A673 (cell line): Measurements from ENCODE around the gene RARRES2. TPM values are rescaled to one million over a fixed set of nuclear protein-coding genes. Genes with fewer than 3 reads are reported as not detected.

ENCODE experiments used
- BruUV-seq: library from RNA; stranded (reverse); fragments of 400-500 nt; replicated peaks from 2 replicates; lab custom pipeline; 2021; lab: Mats Ljungman, UMichigan
- CTCF ChIA-PET: fragments of 300-600 bp; sonication (Branson Sonifier 250); formaldehyde crosslinking; loops from one replicate; lab custom pipeline; 2022; ENCODE audit warnings: antibody characterized with exemption; lab: Charles Lee
- POLR2A ChIA-PET: fragments of 300-600 bp; sonication (Branson Sonifier 250); formaldehyde crosslinking; loops from one replicate; lab custom pipeline; 2022; ENCODE audit warnings: antibody characterized with exemption; ENCODE audit not compliant: low non-redundant PET; lab: Charles Lee
- DNase-seq: peaks from one replicate; pipeline ENCODE4 v3.0.0-alpha.2; 2015; ENCODE audit warnings: low spot score
- H3K27ac ChIP-seq: fragments of 200-600 bp; sonication (generic); 2 replicates; pipeline ENCODE4 v1.5.1; 2016; ENCODE audit warnings: mixed run types, low read depth, mild to moderate bottlenecking, mixed read lengths, antibody characterized with exemption, low read length; ENCODE audit not compliant: poor library complexity, severe bottlenecking
- H3K27me3 ChIP-seq: fragments of 200-600 bp; sonication (generic); replicated peaks from 2 replicates; pipeline ENCODE4 v1.6.1; 2017; ENCODE audit warnings: mixed run types, low read depth, mild to moderate bottlenecking, mixed read lengths, antibody characterized with exemption, low read length; ENCODE audit not compliant: insufficient read depth, poor library complexity
- H3K36me3 ChIP-seq: fragments of 200-600 bp; sonication (generic); 2 replicates; pipeline ENCODE4 v1.6.1; 2016; ENCODE audit warnings: mixed run types, mild to moderate bottlenecking, mixed read lengths, antibody characterized with exemption, low read length; ENCODE audit not compliant: insufficient read depth, poor library complexity, severe bottlenecking
- H3K4me1 ChIP-seq: fragments of 200-600 bp; sonication (generic); 2 replicates; pipeline ENCODE4 v1.6.1; 2017; ENCODE audit warnings: mixed run types, mild to moderate bottlenecking, mixed read lengths, antibody characterized with exemption, low read length; ENCODE audit not compliant: insufficient read depth, poor library complexity, severe bottlenecking
- H3K4me3 ChIP-seq: fragments of 200-600 bp; sonication (generic); 2 replicates; pipeline ENCODE4 v1.5.1; 2016; ENCODE audit warnings: low read depth, mixed run types, mild to moderate bottlenecking, mixed read lengths, low read length; ENCODE audit not compliant: poor library complexity, severe bottlenecking
- H3K9me3 ChIP-seq: fragments of 200-600 bp; sonication (generic); 2 replicates; pipeline ENCODE4 v1.6.1; 2016; ENCODE audit warnings: mixed run types, low read depth, mild to moderate bottlenecking, mixed read lengths, antibody characterized with exemption, low read length; ENCODE audit not compliant: poor library complexity, severe bottlenecking
- EZH2 ChIP-seq: fragments of 200-600 bp; sonication (generic); IDR thresholded peaks from 2 replicates; pipeline ENCODE4 v1.6.1; 2017; ENCODE audit warnings: borderline replicate concordance, low read depth, mild to moderate bottlenecking, mixed read lengths, antibody characterized with exemption, low read length; ENCODE audit not compliant: poor library complexity, severe bottlenecking
- intact Hi-C: fragments of 100-400 bp; cut with micrococcal nuclease; formaldehyde crosslinking; loops from one replicate; pipeline ENCODE4 v1.10.0; 2022; ENCODE audit not compliant: unreplicated experiment
- total RNA-seq: library from RNA; stranded (reverse); gene quantifications from 2 replicates; pipeline ENCODE4 v1.2.3, GENCODE V29; 2021
- TF ChIP-seq, protein P1 (sequence below): fragments of 300-800, 200-600 bp; sonication (generic); conservative IDR thresholded peaks from 2 replicates; pipeline ENCODE4 v1.5.1; 2017; ENCODE audit warnings: low read depth, mild to moderate bottlenecking, antibody characterized with exemption, low read length, moderate library complexity, mixed read lengths

RARRES2 gene
- total RNA-seq, 1 experiment from 2014 or later = not detected

- peaks cover 18% of the 10 kb centered on the region for H3K36me3 ChIP-seq
- no peak for DNase-seq
- BruUV-seq = no TSS peak
- H3K4me3 ChIP-seq = no peak overlapping the region
- H3K9me3 ChIP-seq = no peaks in the 10 kb centered on the region
- TF ChIP-seq, protein P1, sequence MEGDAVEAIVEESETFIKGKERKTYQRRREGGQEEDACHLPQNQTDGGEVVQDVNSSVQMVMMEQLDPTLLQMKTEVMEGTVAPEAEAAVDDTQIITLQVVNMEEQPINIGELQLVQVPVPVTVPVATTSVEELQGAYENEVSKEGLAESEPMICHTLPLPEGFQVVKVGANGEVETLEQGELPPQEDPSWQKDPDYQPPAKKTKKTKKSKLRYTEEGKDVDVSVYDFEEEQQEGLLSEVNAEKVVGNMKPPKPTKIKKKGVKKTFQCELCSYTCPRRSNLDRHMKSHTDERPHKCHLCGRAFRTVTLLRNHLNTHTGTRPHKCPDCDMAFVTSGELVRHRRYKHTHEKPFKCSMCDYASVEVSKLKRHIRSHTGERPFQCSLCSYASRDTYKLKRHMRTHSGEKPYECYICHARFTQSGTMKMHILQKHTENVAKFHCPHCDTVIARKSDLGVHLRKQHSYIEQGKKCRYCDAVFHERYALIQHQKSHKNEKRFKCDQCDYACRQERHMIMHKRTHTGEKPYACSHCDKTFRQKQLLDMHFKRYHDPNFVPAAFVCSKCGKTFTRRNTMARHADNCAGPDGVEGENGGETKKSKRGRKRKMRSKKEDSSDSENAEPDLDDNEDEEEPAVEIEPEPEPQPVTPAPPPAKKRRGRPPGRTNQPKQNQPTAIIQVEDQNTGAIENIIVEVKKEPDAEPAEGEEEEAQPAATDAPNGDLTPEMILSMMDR = no peak
- TF ChIP-seq EZH2 = no peak
- H3K27ac ChIP-seq = peak overlapping the region; percentile 90
- peaks cover 16% of the 10 kb centered on the region for H3K4me1 ChIP-seq
- ChIA-PET CTCF (no interaction called here), POLR2A (interaction anchor here (0.6 kb wide), 1 partner anchor 60 kb away, joined by 3 read pairs; no protein-coding TSS in a partner anchor)
- intact Hi-C loops = no loop called here
- no peaks in the 10 kb centered on the region for H3K27me3 ChIP-seq
These were observed 36.2 kb upstream of the RARRES2 start for GRCh38 chr7:150377635-150378034.

- Histone ChIP-seq H3K4me1 (peaks cover 16% of the 10 kb centered on the region), H3K36me3 (peaks cover 22% of the 10 kb centered on the region), H3K27me3 (no peaks in the 10 kb centered on the region), H3K9me3 (no peaks in the 10 kb centered on the region), H3K4me3 (no peak overlapping the region), H3K27ac (no peak overlapping the region)
- no peak for TF ChIP-seq EZH2
- TF ChIP-seq, protein P1 = no peak
- no TSS peak for BruUV-seq
- intact Hi-C loops = no loop called here
- no peak for DNase-seq
- ChIA-PET CTCF (no interaction called here), POLR2A (no interaction called here)
These were observed 35.8 kb upstream of the RARRES2 start for GRCh38 chr7:150377196-150377595.

- Histone ChIP-seq H3K36me3 (peaks cover 28% of the 10 kb centered on the region), H3K27ac (no peak overlapping the region), H3K9me3 (no peaks in the 10 kb centered on the region), H3K27me3 (no peaks in the 10 kb centered on the region), H3K4me3 (no peak overlapping the region), H3K4me1 (peaks cover 16% of the 10 kb centered on the region)
- ChIA-PET POLR2A (no interaction called here), CTCF (no interaction called here)
- TF ChIP-seq, protein P1 = no peak
- no peak for TF ChIP-seq EZH2
- no TSS peak for BruUV-seq
- intact Hi-C loops = no loop called here
- no peak for DNase-seq
These were observed 35.1 kb upstream of the RARRES2 start for GRCh38 chr7:150376560-150376959.
